A375 (cell line): ENCODE data around the gene ATG12. TPM values are rescaled to one million over a fixed set of nuclear protein-coding genes. Genes with fewer than 3 reads are reported as not detected.

Experiments
- total RNA-seq: library from RNA; depleted of rRNA; stranded (reverse); fragments of >200 nt; shearing (Covaris generic); gene quantifications from 2 replicates; pipeline ENCODE4 v1.2.3, GENCODE V29; 2014; rRNA removed

ATG12 gene
- total RNA-seq, result 36.4 and 42.0 TPM in 2 replicates

GRCh38 chr5:115841382-115842088, at the start of gene ATG12, which contains the start of gene AP3S1:
TSS of gene ATG12 (minus strand) at chr5:115841565. CDS start at chr5:115841552, 13 bp downstream.
TSS of gene AP3S1 (plus strand) at chr5:115841935. CDS start at chr5:115842038, 103 bp downstream.

GRCh38 chr5:115816226-115817081, 24.9 kb downstream of the ATG12 start, which contains the start of gene CDO1:
TSS of gene CDO1 (minus strand) at chr5:115816659. CDS start at chr5:115816397, 262 bp downstream.

Other genes with a start within 250 kb of the ATG12 start
- 2.3 TPM in 2 replicates for gene TICAM2, start 239.1 kb downstream of the ATG12 start, total RNA-seq
- gene TMED7, start 215.5 kb downstream of the ATG12 start, total RNA-seq, result 182 and 246 TPM in 2 replicates
- gene CDO1, start 24.9 kb downstream of the ATG12 start, total RNA-seq, result 0.98 and 3.0 TPM in 2 replicates
- gene AP3S1, start 370 bp upstream of the ATG12 start, total RNA-seq, result 148 and 180 TPM in 2 replicates
- 0.08 TPM in 1 of 2 replicates, not detected in the other for gene LVRN, start 120.9 kb upstream of the ATG12 start, total RNA-seq
- gene ARL14EPL, start 190.9 kb upstream of the ATG12 start, total RNA-seq, result 2.3 and 4.6 TPM in 2 replicates
- 28.1 and 30.5 TPM in 2 replicates for gene COMMD10, start 243.5 kb upstream of the ATG12 start, total RNA-seq